Neural cell (in vitro differentiated cells): ENCODE data around the gene UGT1A8.

Source experiments
- CTCF ChIP-seq: fragments of 450-650 bp; IDR thresholded peaks from 2 replicates; pipeline ENCODE4 v1.5.1; 2014; ENCODE audit warnings: antibody characterized with exemption, mild to moderate bottlenecking, moderate library complexity; ENCODE audit not compliant: poor library complexity, severe bottlenecking
- MXI1 ChIP-seq: fragments of 450-650 bp; conservative IDR thresholded peaks from 2 replicates; pipeline ENCODE4 v1.6.1; 2014; ENCODE audit warnings: antibody characterized with exemption, mild to moderate bottlenecking; ENCODE audit not compliant: poor library complexity, severe bottlenecking
- POLR2AphosphoS5 ChIP-seq: IDR thresholded peaks from 2 replicates; pipeline ENCODE4 v1.6.1; 2012
- REST ChIP-seq: IDR thresholded peaks from 2 replicates; pipeline ENCODE4 v1.6.1; 2012; ENCODE audit warnings: borderline replicate concordance
- TAF1 ChIP-seq: IDR thresholded peaks from 2 replicates; pipeline ENCODE4 v1.6.1; 2012; ENCODE audit warnings: low read depth

GRCh38 chr2:233604826-233605225 is 12.6 kb upstream of the UGT1A8 start:
- no peak for TF ChIP-seq POLR2AphosphoS5
- TF ChIP-seq REST, result no peak
- no peak for TF ChIP-seq CTCF
- TF ChIP-seq TAF1, result no peak
- no peak for TF ChIP-seq MXI1
